Breast epithelium (tissue), 3 donors: ENCODE results near the gene C14orf180.

Experiments
- POLR2A ChIP-seq: fragments of 450-650 bp; IDR thresholded peaks from one replicate; pipeline ENCODE4 v1.6.1; 2016; ENCODE audit warnings: antibody characterized with exemption, mild to moderate bottlenecking, moderate library complexity
- POLR2AphosphoS5 ChIP-seq, 3 donors: sonication (generic); formaldehyde crosslinking; IDR thresholded peaks; one replicate each; pipeline ENCODE4 v1.6.1; 2017; ENCODE audit warnings: antibody characterized with exemption in 3 of 3
- TF ChIP-seq, protein P1 (sequence below), 3 donors: fragments of 450-650 bp; IDR thresholded peaks; one replicate each; pipeline ENCODE4 v1.5.1; 2016 to 2017; ENCODE audit warnings: antibody characterized with exemption in 3 of 3, mild to moderate bottlenecking in 3 of 3, moderate library complexity in 3 of 3

DNA sequence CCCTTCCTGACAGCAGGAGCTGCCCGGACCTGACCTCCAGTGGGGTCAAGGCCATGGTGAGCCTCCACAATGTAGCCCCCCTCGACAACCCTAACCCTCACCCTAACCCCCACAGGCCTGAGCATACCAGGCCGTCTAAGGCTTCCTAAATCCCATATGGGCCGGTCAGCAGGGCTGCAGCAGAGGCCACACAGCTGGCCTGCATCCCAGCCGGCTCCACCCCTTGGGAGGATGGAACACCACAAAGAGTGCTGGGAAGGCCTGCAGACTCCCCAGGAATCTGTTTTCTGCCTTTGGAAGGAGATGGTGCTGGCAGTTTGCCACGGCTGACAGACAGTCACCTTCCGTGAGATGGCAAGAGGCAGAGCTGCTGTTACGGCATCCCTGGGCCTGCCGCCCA is 22.2 kb downstream of the C14orf180 start:
- TF ChIP-seq, protein P1, sequence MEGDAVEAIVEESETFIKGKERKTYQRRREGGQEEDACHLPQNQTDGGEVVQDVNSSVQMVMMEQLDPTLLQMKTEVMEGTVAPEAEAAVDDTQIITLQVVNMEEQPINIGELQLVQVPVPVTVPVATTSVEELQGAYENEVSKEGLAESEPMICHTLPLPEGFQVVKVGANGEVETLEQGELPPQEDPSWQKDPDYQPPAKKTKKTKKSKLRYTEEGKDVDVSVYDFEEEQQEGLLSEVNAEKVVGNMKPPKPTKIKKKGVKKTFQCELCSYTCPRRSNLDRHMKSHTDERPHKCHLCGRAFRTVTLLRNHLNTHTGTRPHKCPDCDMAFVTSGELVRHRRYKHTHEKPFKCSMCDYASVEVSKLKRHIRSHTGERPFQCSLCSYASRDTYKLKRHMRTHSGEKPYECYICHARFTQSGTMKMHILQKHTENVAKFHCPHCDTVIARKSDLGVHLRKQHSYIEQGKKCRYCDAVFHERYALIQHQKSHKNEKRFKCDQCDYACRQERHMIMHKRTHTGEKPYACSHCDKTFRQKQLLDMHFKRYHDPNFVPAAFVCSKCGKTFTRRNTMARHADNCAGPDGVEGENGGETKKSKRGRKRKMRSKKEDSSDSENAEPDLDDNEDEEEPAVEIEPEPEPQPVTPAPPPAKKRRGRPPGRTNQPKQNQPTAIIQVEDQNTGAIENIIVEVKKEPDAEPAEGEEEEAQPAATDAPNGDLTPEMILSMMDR (IDR thresholded peaks at IDR 0.05), result no peak
- TF ChIP-seq POLR2A (no peak), POLR2AphosphoS5 (IDR thresholded peaks at IDR 0.05) (no peak)
